CD4-positive, alpha-beta T cell treated with Interleukin-15 for 1 hour (primary cell): ENCODE data around the gene ADNP.
A peak's percentile ranks its signal among the peaks of the same experiment; 100 is the strongest.
"Not testable (repeated sequence)": the region's sequence is repeated elsewhere in the genome, so short reads cannot be mapped to it uniquely, and the experiment has no call there.

ENCODE experiments used
- DNase-seq: peaks from one replicate; pipeline ENCODE4 v3.0.0-alpha.2; 2020

Gene ADNP

GRCh38 chr20:50931306-50932015 lies at the start of gene ADNP:
Gene ADNP, minus strand, starts transcription at chr20:50931437. Its CDS starts 27,441 bp downstream, at chr20:50903996.
- DNase-seq = peak; percentile 92

DNA sequence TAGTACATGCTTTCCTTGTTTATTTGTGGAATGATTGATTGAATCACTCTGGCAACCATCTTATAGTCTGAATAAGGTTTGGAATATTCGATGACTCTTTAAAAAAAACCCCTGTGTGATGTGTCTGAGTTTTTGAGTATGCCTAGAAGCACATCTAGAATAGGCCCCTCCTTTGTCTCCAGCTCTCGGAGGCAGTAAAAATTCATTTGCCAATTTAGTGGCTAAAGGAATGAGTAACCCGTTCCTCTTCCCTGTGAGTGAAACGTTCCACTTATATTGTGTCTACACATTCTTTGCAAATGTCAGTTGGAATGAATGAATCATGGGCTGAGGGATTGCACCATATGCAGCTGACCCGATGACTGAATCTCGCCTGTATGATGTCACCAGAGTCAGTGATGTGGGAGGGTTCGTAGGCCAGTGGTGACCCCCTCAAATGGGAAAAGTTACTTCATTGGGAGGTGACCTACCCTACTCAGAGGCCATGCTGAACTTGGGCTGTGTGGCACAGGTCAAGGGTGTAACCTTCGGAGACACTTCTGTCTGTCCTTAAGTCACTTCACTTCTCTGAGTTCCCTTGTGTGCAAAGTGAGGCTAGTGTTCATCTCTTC lies 48.9 kb upstream of the ADNP start:
- DNase-seq = peak; percentile 26

- DNase-seq = not testable (repeated sequence)
Measured at GRCh38 chr20:50978533-50978932, 47.3 kb upstream of the ADNP start.

DNA sequence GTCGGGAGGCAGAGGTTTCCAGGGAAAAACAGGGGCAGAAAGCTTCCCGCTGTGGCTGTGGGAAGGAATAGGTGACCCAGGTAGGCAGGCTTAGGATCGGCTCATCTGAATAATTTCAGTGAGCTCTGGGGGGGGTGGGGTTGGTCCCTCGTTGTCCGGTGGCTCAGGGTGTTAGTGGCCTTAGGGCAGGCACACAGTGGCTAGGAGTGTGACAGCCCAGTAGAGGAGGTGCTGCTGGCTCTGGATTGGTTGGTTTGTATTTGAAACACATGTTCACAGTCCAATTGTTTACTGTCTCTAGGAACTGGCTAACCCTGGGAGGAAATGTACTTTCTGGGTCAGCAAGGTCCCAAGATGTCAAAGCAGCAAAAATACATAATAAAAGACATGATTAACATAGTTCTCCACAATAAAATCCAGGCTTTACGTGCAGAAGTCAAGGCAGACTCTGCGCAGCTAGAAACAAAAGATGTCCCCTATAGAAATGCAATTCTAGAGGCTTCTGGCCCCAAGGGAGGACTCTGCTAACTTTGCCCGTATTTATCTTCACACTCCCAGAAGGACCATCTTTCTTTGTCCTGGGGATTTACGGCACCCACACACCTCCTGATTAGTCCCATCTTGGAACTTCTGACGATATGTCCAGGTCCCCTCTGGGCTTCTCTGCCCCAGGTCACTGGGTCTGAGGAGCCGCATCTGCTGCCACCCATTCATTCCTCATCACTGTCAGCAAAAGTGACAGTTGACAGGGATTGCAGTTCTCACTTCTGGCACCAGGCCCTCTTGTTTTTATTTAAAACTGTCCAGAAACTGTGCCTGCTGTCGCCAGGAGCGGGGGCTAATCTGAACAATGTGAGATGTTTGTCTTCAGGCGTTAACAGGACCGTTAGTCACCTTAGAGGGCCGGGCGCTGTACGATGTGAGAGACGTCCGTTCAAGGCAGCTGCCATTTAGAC lies 46.1 kb upstream of the ADNP start:
- no peak for DNase-seq

GRCh38 chr20:50975701-50976330 lies 44.6 kb upstream of the ADNP start:
- DNase-seq = no peak

DNA sequence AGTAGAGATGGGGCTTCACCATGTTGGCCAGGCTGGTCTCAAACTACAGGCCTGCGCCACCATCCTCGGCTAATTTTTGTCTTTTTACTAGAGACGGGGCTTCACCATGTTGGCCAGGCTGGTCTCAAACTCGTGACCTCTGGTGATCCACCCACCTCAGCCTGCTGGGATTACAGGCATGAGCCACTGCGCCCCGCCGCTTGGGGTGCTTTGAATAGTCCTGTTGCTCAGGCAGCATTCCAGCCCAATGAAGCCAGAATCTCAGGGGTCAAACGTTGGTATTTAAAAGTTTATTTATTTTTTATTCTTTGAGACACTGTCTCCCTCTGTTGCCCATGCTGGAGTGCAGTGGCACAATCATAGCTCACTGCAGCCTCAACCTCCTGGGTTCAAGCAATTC lies 38.7 kb upstream of the ADNP start:
- DNase-seq = no peak

- no peak for DNase-seq
Measured at GRCh38 chr20:50969435-50969834, 38.2 kb upstream of the ADNP start.

- DNase-seq = no peak
Measured at GRCh38 chr20:50968289-50968688, 37.1 kb upstream of the ADNP start.

- no peak for DNase-seq
Measured at GRCh38 chr20:50967586-50967985, 36.3 kb upstream of the ADNP start.

DNA sequence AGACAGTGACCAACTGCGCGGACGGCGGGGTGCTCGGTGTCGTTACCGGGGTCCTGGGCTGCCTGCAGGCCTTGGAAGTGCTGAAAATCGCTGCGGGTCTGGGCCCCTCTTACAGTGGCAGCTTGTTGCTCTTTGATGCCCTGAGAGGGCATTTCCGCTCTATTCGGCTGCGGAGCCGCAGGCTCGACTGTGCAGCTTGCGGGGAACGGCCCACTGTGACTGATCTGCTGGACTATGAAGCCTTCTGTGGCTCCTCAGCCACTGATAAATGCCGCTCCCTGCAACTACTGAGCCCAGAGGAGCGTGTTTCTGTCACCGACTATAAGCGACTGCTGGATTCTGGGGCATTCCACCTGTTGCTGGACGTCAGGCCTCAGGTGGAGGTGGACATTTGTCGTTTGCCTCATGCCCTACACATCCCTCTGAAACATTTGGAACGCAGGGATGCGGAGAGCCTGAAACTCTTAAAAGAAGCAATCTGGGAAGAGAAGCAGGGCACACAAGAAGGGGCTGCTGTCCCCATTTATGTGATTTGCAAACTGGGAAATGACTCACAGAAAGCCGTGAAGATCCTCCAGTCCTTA lies 28.4 kb upstream of the ADNP start:
- DNase-seq = no peak

DNA sequence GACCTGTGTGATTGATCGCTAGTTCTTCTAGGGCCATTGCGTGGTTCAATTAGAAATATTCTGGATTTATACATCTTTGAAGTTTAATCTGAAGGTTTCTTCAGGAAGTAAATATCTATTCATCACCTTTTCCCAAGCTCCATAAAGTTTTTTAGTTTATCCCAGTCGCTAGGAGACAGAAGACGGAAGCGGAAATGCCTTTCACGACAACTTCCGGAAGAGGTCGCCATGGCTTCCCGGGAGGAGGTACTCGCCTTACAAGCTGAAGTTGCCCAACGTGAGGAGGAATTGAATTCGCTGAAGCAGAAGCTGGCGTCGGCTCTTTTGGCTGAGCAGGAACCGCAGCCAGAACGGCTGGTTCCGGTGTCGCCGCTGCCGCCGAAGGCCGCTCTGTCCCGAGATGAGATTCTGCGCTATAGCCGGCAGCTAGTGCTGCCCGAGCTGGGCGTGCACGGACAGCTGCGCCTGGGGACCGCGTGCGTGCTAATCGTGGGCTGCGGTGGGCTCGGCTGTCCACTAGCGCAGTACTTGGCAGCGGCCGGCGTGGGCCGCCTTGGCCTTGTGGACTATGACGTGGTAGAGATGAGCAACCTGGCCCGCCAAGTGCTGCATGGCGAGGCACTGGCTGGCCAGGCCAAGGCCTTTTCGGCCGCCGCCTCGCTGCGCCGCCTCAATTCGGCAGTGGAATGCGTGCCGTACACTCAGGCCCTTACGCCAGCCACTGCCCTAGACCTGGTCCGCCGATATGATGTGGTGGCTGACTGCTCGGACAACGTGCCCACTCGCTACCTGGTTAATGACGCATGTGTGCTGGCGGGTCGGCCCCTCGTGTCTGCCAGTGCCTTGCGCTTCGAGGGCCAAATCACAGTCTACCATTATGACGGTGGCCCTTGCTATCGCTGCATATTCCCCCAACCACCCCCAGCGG lies 27.6 kb upstream of the ADNP start, which contains the start of gene MOCS3:
MOCS3 (plus strand) TSS at position 204 of the 928 bp plus-strand sequence; CDS start at position 229, 25 bp downstream.
- DNase-seq = peak; percentile 88

DNA sequence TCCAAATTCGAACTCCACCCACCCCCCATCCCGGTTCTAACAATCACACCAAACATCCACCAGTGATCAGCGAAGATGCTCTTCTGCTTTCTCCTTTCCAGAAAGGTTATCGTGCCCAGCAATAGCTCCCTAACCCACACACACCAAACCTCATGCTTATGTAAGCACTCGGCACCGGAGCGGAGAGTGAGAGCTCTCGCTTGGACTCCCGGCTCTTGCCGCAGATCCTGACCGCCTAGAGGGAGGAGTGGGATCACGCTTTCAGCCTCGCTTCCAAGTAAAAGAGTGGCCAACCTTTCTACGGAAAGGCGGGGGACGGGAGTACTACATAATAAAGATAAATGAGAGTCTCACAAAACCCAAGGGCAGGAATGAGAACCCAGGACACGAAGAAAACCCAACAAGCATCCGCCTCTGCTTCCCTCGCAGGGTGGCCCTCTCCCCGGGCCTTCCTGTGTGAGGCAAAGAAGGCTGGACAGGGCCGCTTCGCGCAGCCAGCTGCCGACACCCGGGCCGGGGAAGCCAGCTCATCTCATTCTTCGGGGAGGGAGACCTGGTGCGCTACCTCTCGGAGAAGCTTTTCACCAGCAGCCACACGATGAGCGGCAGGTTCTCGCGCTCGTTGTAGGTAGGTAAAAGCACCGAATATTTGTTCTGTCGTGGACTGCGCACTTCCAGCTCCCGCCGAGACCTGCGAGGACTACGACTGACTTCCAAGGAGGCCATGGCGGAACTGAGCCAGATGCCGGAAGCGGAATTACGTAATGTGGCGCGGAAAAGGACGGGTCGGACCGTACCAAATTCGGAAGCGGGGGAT lies 26.8 kb upstream of the ADNP start, which contains the start of gene DPM1:
DPM1 (minus strand) TSS at position 735 of the 817 bp plus-strand sequence; CDS start at position 726, 9 bp downstream.
- peak; percentile 84 for DNase-seq

- no peak for DNase-seq
Measured at GRCh38 chr20:50957276-50957675, 26.0 kb upstream of the ADNP start.

DNA sequence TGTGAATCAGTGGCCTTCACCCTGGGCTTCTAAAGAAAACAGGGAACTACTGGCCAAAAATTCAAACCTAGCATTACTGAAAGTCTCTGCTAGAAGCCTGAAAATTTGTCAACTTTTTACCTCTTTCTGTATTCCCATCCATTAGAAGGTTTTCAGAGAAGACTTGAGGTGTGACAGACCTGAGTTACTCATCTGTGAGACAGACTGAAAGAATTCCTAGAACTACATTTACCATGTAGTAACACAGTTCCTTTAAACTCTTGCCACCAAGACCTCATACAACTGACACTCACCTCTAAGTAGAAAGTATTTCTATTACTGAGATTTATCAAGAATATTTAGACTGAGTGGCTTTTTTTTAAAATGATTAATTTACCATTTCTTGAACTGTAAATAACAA lies 22.6 kb upstream of the ADNP start:
- DNase-seq = no peak

DNA sequence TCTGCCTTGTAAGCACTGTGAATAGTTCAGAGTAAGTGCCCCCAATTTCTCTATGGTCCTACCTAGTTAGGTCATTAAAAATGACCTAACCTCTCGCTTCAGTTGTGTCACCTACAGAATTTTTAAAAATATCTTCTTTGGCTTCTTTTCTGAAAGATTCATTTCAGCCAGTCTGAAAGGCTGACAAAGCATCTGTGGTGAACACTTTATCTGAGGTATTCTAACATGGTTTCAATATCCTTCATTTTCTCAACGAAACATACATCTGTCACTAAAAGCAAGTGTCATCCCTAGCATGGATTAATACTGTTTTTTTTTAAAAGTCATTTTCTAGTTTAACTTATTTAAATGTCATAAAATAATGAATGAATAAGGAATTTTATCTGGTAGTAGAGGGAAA lies 22.0 kb upstream of the ADNP start:
- DNase-seq = no peak

DNA sequence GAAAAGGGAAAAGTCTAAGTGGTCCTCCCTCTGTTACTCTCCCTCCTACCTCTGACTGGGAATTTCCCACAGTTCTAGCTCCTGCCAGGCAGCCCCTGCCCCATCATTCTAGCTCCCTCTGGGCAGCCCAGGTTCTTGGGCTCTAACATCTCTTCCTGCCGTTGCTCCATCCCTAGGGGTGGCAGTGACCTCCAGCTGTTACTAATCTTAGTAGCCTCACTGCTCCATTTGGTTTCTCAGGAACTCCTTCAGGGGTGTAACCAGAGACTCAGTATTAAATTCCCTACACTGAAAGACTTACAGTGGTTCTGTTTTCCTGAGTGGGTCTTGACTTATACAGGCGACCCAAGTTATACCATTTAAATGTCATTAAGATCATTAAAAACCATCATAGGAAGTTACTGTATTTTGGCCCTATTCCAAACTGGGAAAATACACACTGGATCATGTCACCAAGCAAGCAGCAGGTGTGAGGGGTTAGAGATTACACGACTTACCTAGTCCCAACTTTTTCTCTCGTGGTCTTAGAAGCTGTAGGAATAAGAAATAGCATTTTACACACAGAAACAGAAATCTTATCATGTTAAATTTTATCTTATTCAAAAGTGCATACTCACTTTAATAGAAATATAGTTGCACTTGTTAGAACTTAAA lies 17.0 kb upstream of the ADNP start:
- no peak for DNase-seq

- DNase-seq = no peak
Measured at GRCh38 chr20:50943069-50943468, 11.8 kb upstream of the ADNP start.

- DNase-seq = no peak
Measured at GRCh38 chr20:50933589-50933988, 2.4 kb upstream of the ADNP start.

DNA sequence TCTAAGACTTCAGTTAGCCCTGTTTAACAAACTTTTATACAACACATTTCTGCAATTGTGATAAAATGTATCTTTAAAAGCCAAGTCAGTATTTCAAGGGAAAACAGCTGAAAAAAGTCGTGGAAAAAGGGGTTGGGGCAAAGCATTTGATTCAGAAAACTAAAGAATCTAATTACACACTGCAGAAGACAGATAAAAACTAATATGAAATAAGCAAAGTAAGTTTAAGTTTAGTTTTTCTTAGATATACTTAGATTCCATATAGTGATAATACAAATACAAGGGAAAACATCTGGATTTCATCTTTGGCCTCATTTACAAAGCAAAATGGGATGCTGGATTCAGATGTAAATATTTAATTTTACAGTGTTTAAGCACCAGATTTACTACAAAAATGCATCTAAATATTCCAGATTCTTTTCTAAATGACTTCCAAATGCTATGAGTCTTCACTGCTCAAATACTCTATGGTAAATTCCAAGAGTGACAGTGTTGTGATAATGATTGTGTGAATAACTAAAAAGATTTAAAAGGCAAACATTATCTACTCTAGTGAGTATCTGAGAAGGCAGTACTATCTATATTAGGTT lies 1.5 kb upstream of the ADNP start:
- no peak for DNase-seq
